OCI-LY1 (cell line): ENCODE results near the gene ITIH5.

Experiments used
- CTCF ChIP-seq: fragments of 200-600 bp; sonication (generic), shearing (Covaris generic); IDR thresholded peaks from 2 replicates; pipeline ENCODE4 v1.5.1; 2017; ENCODE audit warnings: mild to moderate bottlenecking, antibody characterized with exemption, low read length, moderate library complexity, mixed read lengths
- EZH2 ChIP-seq: fragments of 200-600 bp; sonication (generic), shearing (Covaris generic); IDR thresholded peaks from 2 replicates; pipeline ENCODE4 v1.8.0; 2017; ENCODE audit warnings: borderline replicate concordance, mixed run types, mild to moderate bottlenecking, antibody characterized with exemption, low read length, moderate library complexity, mixed read lengths

GRCh38 chr10:7533657-7534479 is 132.9 kb downstream of the ITIH5 start:
- TF ChIP-seq CTCF (no peak), EZH2 (no peak)
